ENCODE measurements around the gene TBCA. TPM values are rescaled to one million over a fixed set of nuclear protein-coding genes. Genes with fewer than 3 reads are reported as not detected.

TBCA gene
- total RNA-seq, 4 donors from 2014 or later, result 127 to 222 (median 165) TPM

- Histone ChIP-seq H3K4me3 (replicated peaks in 1 of 3) (no peak overlapping the region), H3K36me3 (no peaks in the 10 kb centered on the region), H3K27me3 (peaks cover 3% of the 10 kb centered on the region), H3K27ac (no peak overlapping the region), H3K9me3 (no peaks in the 10 kb centered on the region), H3K4me1 (no peaks in the 10 kb centered on the region)
- TF ChIP-seq POLR2A (IDR thresholded peaks at IDR 0.05), result no peak
- TF ChIP-seq, protein P1, sequence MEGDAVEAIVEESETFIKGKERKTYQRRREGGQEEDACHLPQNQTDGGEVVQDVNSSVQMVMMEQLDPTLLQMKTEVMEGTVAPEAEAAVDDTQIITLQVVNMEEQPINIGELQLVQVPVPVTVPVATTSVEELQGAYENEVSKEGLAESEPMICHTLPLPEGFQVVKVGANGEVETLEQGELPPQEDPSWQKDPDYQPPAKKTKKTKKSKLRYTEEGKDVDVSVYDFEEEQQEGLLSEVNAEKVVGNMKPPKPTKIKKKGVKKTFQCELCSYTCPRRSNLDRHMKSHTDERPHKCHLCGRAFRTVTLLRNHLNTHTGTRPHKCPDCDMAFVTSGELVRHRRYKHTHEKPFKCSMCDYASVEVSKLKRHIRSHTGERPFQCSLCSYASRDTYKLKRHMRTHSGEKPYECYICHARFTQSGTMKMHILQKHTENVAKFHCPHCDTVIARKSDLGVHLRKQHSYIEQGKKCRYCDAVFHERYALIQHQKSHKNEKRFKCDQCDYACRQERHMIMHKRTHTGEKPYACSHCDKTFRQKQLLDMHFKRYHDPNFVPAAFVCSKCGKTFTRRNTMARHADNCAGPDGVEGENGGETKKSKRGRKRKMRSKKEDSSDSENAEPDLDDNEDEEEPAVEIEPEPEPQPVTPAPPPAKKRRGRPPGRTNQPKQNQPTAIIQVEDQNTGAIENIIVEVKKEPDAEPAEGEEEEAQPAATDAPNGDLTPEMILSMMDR (IDR thresholded peaks at IDR 0.05), result no peak
- intact Hi-C loops (cut with DNase I), result no loop called here
- no peak for DNase-seq
These were observed 113.5 kb downstream of the TBCA start for GRCh38 chr5:77662635-77663034.

GRCh38 chr5:77658662-77659061 is 117.5 kb downstream of the TBCA start:
- H3K36me3 ChIP-seq, result no peaks in the 10 kb centered on the region
- H3K27me3 ChIP-seq, result peaks cover 3% of the 10 kb centered on the region
- H3K4me3 ChIP-seq (replicated peaks in 1 of 3), result no peak overlapping the region
- TF ChIP-seq, protein P1 (IDR thresholded peaks at IDR 0.05), result no peak
- no peak for TF ChIP-seq POLR2A (IDR thresholded peaks at IDR 0.05)
- no peak overlapping the region for H3K27ac ChIP-seq
- no peak for DNase-seq
- no peaks in the 10 kb centered on the region for H3K4me1 ChIP-seq
- H3K9me3 ChIP-seq, result no peaks in the 10 kb centered on the region
- intact Hi-C loops (cut with DNase I), result no loop called here

DNA sequence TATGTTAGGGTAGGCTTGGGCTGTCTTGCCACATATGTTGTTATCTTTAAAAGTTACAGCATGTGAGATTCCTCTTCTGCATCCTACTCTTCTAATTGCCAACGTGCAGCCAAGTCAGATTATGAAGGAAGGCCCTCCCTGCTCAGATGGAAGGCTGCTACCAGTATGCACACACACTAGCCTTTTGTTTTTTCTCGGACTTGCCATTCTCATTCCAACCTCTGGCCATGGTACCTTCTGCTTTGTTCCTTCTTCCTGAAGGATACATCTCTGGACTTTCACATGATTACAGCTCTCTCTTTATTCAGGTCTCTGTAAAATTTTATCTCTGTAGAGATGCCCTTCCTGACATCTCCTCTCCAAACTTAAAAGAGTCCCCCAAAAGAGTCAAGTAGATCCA is 124.8 kb downstream of the TBCA start:
- Histone ChIP-seq H3K27me3 (no peaks in the 10 kb centered on the region), H3K4me1 (no peaks in the 10 kb centered on the region), H3K27ac (no peak overlapping the region), H3K36me3 (no peaks in the 10 kb centered on the region), H3K9me3 (no peaks in the 10 kb centered on the region), H3K4me3 (replicated peaks in 1 of 3) (no peak overlapping the region)
- 54 to 60% methylated on average over 2 of the region's 2 CpGs for WGBS, 2 donors
- intact Hi-C loops (cut with DNase I), result no loop called here
- TF ChIP-seq, protein P1 (IDR thresholded peaks at IDR 0.05), result no peak
- no peak for TF ChIP-seq POLR2A (IDR thresholded peaks at IDR 0.05)
- DNase-seq, result no peak

DNA sequence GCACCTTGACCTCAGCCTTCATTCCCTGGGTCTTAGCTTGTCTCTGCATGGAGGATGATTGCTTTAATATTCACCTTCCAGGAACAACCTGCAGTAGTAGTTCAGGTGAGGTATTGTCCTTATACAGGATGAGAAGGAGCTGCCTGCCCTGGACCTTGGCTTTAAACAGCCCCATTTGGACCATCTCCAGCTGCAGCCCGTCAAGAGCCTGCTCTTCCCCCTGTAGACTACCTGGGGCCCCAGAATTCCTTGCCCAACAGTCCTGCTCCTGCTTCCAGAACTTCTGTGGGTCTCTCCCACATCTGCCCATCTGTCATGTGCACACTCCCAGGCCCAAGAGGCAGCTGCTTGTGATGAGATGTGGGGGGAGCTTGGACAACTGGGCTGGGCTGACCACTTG is 125.5 kb downstream of the TBCA start:
- intact Hi-C loops (cut with DNase I), result no loop called here
- WGBS, 2 donors, result 53 to 55% methylated on average over 1 of the region's 1 CpG
- H3K4me3 ChIP-seq (replicated peaks in 1 of 3), result no peak overlapping the region
- DNase-seq, result no peak
- H3K4me1 ChIP-seq, result peaks cover 0 to under 1% of the 10 kb centered on the region in 2 donors
- no peaks in the 10 kb centered on the region for H3K36me3 ChIP-seq
- no peak overlapping the region for H3K27ac ChIP-seq
- no peak for TF ChIP-seq POLR2A (IDR thresholded peaks at IDR 0.05)
- TF ChIP-seq, protein P1 (IDR thresholded peaks at IDR 0.05), result no peak
- no peaks in the 10 kb centered on the region for H3K9me3 ChIP-seq
- H3K27me3 ChIP-seq, result peaks cover 5% of the 10 kb centered on the region

- no peak for DNase-seq
- TF ChIP-seq POLR2A (IDR thresholded peaks at IDR 0.05), result no peak
- TF ChIP-seq, protein P1 (IDR thresholded peaks at IDR 0.05), result no peak
- Histone ChIP-seq H3K36me3 (no peaks in the 10 kb centered on the region), H3K27ac (no peak overlapping the region), H3K9me3 (no peaks in the 10 kb centered on the region), H3K4me3 (replicated peaks in 1 of 3) (no peak overlapping the region), H3K27me3 (peaks cover 7% of the 10 kb centered on the region), H3K4me1 (peaks cover 0 to 6% of the 10 kb centered on the region in 2 donors)
- 95 to 98% methylated on average over 2 of the region's 2 CpGs for WGBS, 2 donors
- intact Hi-C loops (cut with DNase I), result no loop called here
These were observed 126.4 kb downstream of the TBCA start for GRCh38 chr5:77649776-77650175.
